BJ (cell line): ENCODE data around the gene LIN37. TPM values are rescaled to one million over a fixed set of nuclear protein-coding genes. Genes with fewer than 3 reads are reported as not detected.
"Not testable (repeated sequence)": the region's sequence is repeated elsewhere in the genome, so short reads cannot be mapped to it uniquely, and the experiment has no call there.

Experiments
- CTCF ChIA-PET: fragments of 350-600 bp; formaldehyde crosslinking; extraction: SDS; loops from one replicate; lab custom pipeline; 2021; ENCODE audit warnings: antibody characterized with exemption, inconsistent platforms; lab: Yijun Ruan, JAX
- POLR2A ChIA-PET: fragments of 300-600 bp; sonication (Branson Sonifier 250); formaldehyde crosslinking; extraction: SDS; loops from one replicate; lab custom pipeline; 2021; ENCODE audit warnings: antibody characterized with exemption; lab: Charles Lee
- DNase-seq: peaks from one replicate; pipeline ENCODE4 v3.0.0-alpha.2; 2011; ENCODE audit warnings: low read depth
- H3K27me3 ChIP-seq: 2 replicates; pipeline ENCODE4 v1.6.0; 2011; ENCODE audit warnings: low read length; ENCODE audit not compliant: control insufficient read depth, insufficient read depth
- H3K36me3 ChIP-seq: 2 replicates; pipeline ENCODE4 v1.5.1; 2011; ENCODE audit warnings: low read length; ENCODE audit not compliant: control insufficient read depth, insufficient read depth
- H3K4me3 ChIP-seq: 2 replicates; pipeline ENCODE4 v1.5.1; 2011; ENCODE audit warnings: low read depth, mild to moderate bottlenecking, control low read depth, low read length
- polyA plus RNA-seq: library from polyadenylated mRNA; depleted of rRNA; stranded (reverse); fragments of >200 nt; gene quantifications from 2 replicates; pipeline ENCODE4 v1.2.3, GENCODE V29; 2011
- TF ChIP-seq, protein P1 (sequence below): IDR thresholded peaks from 2 replicates; pipeline ENCODE4 v1.5.1; 2011; ENCODE audit warnings: low read depth, mild to moderate bottlenecking, control low read depth, inconsistent platforms, low read length, moderate library complexity; ENCODE audit not compliant: insufficient read depth

LIN37 gene
- polyA plus RNA-seq, 1 experiment = 15.0 TPM

DNA sequence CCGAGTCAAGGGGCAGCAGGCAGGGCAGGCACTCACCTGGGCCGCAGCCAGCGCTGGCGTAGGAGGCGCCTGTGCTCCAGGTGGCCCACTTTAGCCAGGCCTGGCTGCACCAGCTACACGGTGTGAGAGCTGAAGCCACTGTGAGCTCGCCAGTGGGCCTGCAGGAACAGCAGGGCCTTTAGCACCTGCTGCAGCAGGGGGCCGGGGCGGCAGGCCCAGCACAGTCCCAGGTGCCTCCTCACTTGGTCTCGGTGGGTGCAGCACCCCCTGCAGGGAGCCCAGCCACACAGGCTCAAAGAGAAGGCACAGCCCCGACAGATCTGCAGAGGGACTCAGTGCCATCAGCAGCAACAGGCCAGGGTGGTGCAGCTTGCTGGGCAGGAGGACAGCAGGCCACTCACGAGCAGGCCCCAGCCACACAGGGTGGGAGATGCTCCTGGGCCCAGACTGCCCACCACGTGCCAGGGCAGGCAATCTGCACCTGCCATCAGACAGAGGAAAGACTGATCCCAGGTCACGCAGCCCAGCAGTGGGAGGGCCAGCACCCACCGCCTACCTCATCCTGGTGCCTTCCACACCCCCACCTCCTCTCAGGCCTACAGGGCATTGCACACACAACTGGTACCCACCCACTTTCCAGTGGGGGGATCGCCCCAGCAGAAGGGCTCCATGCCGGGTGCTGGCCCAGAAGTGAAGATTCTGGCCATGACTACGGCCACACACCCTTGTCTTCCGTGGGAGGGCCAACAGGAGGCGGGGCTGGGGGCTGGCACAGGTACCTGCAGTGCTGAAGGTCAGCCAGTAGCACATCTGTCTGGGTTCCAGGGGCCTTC lies 42.8 kb downstream of the LIN37 start:
- TF ChIP-seq, protein P1, sequence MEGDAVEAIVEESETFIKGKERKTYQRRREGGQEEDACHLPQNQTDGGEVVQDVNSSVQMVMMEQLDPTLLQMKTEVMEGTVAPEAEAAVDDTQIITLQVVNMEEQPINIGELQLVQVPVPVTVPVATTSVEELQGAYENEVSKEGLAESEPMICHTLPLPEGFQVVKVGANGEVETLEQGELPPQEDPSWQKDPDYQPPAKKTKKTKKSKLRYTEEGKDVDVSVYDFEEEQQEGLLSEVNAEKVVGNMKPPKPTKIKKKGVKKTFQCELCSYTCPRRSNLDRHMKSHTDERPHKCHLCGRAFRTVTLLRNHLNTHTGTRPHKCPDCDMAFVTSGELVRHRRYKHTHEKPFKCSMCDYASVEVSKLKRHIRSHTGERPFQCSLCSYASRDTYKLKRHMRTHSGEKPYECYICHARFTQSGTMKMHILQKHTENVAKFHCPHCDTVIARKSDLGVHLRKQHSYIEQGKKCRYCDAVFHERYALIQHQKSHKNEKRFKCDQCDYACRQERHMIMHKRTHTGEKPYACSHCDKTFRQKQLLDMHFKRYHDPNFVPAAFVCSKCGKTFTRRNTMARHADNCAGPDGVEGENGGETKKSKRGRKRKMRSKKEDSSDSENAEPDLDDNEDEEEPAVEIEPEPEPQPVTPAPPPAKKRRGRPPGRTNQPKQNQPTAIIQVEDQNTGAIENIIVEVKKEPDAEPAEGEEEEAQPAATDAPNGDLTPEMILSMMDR = peak; percentile 14; the same call in 1 of the 2 replicates
- ChIA-PET CTCF (interaction anchor here (0.6 to 1.0 kb wide), 2 partner anchors 9 to 10 kb away, joined by 3 read pairs; no protein-coding TSS in a partner anchor), POLR2A (no interaction called here)
- H3K36me3 ChIP-seq = no peaks in the 10 kb centered on the region; the same call in 1 of the 2 replicates
- no peak for DNase-seq
- H3K4me3 ChIP-seq = no peak overlapping the region
- no peaks in the 10 kb centered on the region; the same call in 1 of the 2 replicates for H3K27me3 ChIP-seq

DNA sequence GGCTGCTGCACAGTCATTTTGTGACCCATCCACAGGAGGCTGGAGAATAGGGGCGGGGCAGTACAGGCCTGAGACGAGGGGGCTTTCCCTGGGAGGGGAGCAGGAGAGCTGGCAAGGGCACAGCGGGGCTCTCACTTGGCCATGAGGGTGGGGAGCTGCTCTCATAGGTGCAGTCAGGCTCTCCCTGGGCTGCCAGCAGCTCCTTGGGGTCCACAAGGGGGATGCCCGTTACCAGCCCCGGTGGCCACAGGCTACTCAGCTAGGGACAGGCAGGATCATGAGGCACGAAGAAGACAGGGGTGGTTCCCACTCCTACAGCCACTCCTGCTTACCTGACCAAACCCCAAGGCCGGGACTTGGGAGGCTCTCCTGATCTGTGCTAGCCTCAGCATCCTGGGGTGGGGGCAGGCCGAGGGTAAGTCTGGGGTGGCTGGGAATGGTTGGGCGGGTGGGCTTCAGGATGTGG lies 43.5 kb downstream of the LIN37 start:
- no peaks in the 10 kb centered on the region; the same call in 1 of the 2 replicates for H3K36me3 ChIP-seq
- no peak for DNase-seq
- ChIA-PET CTCF (no interaction called here), POLR2A (no interaction called here)
- peaks cover 3% of the 10 kb centered on the region; the same call in 1 of the 2 replicates for H3K27me3 ChIP-seq
- TF ChIP-seq, protein P1 = no peak
- no peak overlapping the region for H3K4me3 ChIP-seq

DNA sequence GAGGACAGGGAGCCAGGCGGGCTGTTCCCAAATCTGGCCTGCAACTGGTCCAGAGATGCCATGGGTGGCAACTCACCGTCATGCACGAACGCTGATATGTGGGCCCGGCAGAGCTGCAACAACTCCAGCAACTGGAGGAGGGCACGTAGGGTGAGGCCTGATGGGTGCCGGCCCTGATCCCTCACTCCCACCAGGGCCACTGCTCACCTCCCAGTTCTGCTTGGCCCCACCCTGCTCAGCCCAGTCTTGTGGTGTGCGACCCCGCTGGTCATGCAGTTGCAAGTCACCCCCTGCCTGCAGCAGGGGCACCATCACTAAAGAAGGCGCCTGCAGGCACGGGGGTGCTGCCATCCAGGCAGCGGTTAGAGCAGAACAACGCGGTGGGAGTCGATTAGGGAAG lies 43.9 kb downstream of the LIN37 start:
- Histone ChIP-seq H3K27me3 (peaks cover 5% of the 10 kb centered on the region; the same call in 1 of the 2 replicates), H3K36me3 (no peaks in the 10 kb centered on the region), H3K4me3 (no peak overlapping the region)
- ChIA-PET CTCF (no interaction called here), POLR2A (no interaction called here)
- DNase-seq = no peak
- TF ChIP-seq, protein P1 = no peak

DNA sequence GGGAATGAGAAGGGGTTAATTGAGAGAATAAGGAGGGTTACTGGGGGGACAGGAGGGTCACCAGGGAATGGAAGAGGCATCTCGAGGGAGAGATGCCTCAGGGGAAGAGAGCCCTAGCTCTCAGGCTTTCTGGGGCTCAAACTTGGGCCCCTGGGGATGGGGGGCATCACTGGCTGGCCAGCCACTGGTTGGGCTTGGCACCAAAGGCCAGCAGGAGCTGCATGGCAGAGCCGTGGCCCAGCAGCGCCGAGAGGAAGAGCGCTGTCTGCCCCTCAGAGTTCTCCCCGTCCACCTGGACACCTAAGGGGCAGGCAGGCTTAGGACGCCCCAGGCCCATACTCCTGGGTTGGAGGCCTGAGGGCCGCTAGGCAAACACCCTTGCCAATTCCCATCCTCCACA lies 44.5 kb downstream of the LIN37 start:
- DNase-seq = no peak
- POLR2A ChIA-PET = no interaction called here
- peaks cover 8% of the 10 kb centered on the region; the same call in 1 of the 2 replicates for H3K27me3 ChIP-seq
- H3K36me3 ChIP-seq = no peaks in the 10 kb centered on the region
- CTCF ChIA-PET = no interaction called here
- TF ChIP-seq, protein P1 = no peak
- no peak overlapping the region for H3K4me3 ChIP-seq

DNA sequence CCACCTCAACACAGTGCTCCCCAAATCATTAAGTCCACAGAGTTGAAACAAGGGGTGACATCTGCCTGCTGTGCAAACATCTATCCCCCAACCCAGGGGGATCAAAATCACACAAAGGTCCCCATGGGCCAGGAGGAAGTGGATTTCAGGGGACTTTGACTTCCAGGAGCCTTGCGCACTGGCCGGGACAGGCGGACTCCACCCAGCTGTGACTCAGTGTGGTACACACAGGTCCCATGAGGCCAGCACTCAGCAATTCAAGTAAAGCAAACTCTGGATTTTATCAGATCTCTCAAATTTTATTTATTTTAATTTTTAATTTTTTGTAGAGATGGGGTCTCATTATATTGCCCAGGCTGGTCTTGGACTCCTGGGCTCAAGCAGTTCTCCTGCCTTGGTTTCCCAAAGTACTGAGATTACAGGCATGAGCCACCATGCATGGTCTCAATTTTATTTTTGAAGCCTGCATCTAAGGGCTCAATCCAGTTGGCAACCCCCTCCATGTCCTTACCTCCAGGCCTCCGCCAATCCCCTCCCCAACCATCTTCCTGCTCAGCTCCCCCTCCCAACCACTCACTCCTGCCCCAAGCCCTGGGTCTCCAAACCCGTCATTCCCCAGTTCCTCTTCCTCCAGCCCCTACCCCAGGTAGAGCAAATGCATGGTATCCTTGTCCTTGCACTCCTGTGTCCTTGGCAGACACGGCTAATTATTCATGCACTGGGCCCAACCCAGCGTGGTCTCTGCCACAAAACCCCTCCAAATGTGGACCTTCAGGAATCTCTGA lies 45.2 kb downstream of the LIN37 start:
- ChIA-PET POLR2A (no interaction called here), CTCF (no interaction called here)
- Histone ChIP-seq H3K27me3 (peaks cover 8% of the 10 kb centered on the region; the same call in 1 of the 2 replicates), H3K4me3 (no peak overlapping the region), H3K36me3 (no peaks in the 10 kb centered on the region)
- no peak for DNase-seq
- TF ChIP-seq, protein P1 = no peak

GRCh38 chr19:35795564-35795963 lies 47.2 kb downstream of the LIN37 start:
- CTCF ChIA-PET, H3K27me3 ChIP-seq, DNase-seq, POLR2A ChIA-PET, H3K36me3 ChIP-seq, H3K4me3 ChIP-seq: not testable (repeated sequence)
